GM19240 (cell line): ENCODE results near the gene TPSD1.
"Not testable (repeated sequence)": the region's sequence is repeated elsewhere in the genome, so short reads cannot be mapped to it uniquely, and the experiment has no call there.

ENCODE experiments used
- DNase-seq: peaks from one replicate; pipeline ENCODE4 v3.0.0; 2011; ENCODE audit warnings: low spot score; ENCODE audit not compliant: insufficient read length

Gene TPSD1

DNA sequence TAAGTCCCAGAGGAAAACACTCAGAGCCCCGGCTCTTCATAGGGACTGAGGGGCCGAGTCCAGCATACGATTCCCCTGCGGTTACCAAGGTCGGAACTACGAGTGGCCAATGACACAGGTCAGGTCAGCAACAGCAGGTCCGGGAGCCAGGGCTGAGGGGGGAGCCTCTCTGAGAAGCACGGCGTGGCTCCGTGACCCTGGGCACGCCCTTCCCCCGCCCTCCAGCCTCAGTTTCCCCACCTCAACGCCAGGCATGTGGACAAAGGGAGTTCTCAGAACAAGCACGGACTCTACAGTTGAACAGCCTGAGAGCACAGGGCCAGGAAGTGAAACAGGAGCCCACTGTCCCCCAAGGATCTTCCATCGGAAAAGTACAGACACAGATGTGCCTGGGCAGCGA is 25.6 kb downstream of the TPSD1 start:
- no peak for DNase-seq

DNA sequence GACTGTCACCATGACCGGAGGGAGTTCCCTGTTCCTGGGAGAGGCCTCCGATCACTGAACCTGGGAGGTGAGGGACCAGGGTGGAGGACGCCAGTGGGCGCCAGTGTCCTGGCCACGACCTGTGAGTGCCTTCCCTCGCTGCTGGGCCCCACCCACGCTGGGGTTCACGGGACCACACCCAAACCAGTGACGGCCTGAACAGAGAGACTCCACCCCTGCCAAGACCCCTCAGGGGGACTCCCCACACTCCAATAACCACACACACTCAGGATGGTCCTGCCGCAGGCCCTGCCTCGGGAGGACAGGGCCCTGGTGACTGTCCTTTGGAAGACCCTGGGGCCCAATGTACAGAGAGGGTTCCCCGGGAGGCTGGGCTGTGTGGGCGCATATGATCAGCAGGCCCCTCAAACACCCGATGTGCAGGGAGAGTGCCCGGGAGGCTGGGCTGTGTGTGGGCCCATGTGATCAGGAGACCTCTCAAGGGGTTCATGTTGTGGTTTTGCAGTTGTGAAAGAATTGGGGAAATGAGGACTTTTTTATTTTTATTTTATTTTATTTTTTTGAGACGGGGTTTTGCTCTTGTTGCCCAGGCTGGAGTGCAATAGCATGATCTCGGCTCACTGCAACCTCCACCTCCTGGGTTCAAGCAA is 26.6 kb downstream of the TPSD1 start:
- no peak for DNase-seq

DNA sequence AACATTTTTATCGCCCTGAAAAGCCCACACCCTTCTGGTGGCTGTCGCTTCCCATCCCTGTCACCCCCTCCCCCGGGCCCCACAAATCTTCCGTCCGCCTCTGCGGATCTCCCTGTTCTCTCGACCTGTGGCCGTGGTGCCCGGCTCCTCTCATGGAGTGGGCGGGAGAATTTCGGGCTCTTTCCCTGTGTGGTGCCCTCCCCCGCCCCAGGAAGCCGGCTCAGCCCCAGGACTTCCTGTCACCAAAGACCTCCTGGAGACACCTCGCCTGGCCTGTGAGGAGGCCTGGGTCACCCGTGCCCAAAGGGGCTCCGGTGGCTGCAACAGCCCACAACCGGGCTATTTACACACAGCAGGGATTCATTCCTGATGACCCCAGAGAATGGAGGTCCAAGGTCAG is 27.4 kb downstream of the TPSD1 start:
- DNase-seq: no peak

DNA sequence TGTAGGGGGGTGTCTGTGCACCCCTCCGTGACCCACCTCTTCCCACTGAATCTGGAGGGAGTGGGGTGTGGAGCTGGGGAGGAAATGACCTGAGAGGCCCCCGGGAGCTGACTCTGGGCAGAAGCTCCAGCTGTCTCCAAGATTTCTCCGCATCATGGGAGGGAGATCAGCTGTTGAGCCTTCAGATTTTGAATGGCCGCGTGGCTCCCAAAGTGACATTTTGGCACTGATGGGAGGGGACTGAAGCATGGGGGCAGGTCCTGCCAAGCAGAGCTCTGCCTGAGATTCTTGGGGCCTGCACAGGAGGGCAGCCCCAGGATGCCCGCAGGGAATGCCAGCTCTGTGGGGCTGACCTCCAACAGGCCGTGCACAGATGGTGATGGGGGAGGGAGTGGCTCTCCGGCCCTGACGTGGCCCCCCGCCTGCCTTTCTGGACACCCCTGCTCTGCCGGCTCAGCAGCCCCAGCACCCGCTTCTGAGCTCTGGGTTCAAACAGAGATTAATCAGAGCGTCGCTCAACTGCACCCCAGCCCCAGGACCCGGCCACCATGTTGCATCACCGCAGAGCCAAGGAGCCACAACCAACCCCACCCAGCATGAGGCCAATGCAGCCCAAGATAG is 28.2 kb downstream of the TPSD1 start:
- DNase-seq: no peak

DNA sequence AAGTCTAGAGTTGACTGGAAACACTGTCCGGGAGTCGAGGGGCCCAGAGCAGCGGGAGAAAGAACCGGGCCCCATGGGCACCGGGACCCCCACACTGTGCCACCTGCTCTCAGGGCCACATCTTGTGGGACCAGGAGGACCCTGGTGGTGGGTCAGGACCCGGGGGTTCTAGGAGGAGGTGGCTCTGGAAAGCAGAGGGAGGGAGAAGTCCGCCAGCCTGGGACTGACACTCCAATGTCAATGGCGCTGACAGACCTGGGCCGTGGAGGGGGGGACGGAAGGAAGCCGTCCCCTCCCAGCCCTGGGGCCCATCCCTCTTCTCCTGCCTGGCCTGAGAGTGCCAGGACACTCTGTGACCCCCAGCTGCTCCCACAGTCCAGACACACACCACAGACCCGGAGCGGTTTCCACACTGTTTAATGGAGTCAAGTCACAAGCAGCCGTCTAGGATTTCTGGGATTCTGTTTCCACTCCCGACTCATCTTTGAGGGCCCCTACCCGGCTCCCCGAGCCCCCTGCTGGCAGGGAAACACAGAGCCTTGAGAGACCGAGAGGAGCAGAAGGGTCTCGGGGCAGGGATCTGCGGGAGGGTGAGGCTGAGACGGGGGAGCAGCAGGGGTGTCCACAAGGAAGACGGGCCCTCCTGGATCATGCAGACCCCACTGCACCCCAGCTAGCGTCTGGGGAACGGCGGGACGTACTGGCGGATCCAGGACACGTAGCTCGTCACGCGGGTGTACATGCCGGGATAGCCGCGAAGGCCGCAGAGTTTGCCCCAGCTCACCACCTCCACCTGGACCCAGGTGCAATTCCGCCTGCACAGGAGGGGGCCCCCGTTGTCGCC is 30.0 kb downstream of the TPSD1 start:
- DNase-seq: no peak

DNA sequence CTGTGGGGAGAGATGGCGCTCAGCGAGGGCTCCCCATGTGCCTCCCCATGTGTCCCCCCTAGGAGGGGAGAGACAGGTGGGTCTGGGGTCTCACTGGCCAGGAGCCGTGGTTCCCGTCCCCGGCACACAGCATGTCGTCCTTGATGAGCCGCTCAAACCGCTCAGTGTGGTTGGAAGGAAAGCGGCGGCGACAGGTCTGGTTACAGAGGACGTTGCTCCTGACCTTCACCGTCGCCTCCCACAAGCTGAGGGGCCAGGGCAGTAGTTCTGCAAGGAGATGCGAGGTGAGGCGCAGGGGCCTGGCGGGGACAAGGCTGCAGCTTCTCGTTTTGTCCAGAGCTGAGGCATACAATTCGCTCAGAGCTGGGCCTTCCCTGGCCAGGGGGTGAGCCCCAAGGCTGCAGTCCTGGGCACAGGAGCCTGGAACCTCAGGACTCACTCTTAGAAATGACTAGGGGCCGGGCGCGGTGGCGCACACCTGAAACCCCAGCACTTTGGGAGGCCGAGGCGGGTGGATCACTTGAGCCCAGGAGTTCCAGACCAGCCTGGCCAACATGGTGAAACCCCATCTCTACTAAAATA is 30.7 kb downstream of the TPSD1 start:
- no peak for DNase-seq

DNA sequence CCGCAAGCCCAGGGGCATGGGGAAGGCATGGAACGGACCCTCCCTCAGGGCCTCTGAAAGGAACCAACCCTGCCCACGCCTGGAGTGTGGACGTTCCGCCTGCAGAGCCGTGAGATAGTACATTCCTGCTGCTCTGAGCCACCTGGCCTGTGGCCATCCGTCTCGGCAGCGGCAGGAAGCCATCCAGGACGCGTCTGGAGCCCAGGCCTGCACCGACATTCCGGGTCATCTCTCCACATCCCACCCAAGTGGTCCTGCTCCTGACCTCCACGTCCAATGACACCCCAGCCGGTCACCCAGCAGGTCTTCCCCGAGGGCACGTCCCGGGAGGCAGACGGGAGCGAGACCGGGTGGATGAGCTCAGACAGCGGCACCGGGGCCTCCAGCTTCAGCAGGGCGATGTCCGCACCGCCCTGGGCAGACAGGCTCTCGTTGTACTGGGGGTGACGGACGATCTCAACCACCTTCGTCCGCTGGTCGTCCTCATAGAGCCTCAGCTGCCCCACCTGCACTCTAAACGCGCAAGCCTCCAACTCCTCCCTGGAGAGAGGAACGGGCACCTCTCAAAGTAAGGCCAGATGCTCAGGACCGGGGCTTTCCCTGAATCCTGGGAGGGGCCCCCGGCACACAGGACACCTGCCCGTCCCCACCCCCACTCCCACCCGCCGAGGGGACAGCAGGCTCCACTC is 32.3 kb downstream of the TPSD1 start:
- no peak for DNase-seq

DNA sequence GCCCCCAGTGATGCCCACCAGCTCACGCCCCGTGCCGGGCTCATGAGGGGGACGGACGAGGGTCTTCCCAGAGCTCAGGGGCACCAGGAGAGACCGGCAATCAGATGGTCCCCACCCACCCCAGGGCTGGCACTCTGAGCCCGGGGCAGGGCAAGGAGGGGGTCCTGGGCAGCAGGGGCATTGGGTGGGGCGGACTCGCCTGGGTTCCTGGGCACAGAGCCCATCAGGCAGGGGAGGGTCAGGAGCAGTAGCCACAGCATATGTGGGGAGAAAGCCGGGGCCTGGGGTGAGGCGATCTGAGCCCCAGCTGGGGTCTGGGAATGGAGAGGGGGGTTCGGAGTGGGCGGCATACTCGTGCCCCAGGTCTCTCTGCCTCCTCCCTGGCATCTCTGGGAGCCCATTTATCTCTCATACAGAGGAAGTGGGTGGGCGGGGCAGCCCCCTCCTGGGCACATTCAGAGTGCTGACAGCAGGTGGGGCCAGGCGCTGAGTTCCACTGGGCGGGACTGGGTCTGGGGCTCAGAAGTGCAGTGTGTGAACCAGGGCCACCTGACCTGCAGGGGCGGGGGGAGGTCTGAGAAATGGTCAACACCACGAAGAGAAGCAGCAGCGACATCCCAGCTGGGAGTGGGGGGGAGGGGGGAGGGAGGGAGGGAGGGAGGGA is 33.1 kb downstream of the TPSD1 start:
- DNase-seq: no peak

DNA sequence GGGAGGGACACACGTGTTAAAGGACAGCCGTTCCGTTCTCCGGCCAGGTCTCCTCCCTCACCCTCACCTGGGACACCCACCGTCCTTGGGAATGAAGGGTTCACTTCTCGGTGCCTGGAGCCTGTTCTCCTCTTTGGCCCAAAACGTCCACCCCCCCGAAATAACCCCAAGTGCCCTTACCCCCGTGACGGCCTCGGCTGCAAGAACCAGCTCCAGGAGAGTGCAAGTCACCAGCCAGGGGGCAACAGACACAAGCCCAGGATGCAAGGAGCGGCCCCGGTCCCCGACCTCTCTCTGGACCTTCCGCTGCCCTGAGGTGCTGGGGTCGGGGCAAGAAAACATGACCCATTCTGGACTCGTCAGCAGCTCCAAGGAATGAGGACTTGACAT is 33.6 kb downstream of the TPSD1 start:
- no peak for DNase-seq

DNA sequence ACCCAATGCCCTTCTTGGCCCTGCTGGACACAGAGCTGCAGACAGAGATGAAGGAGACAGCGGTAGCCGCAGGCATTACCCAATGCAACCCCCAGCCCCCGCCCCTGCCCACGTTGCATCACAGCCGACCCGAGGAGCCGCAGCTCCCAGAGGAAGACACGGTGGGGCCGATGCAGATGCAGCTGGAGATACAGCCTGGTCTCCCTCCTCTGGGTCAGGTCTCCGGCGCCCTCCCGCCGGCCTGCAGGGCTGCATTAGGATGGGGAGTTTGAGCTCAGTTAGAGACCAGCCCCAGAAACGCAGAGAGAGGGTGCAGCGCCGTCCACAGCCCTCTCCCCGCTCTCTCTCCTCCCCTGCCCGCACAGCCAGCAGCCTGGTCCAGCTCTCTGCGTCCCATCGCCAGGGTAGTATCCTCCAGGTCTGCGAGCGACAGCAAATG is 34.2 kb downstream of the TPSD1 start:
- no peak for DNase-seq

DNA sequence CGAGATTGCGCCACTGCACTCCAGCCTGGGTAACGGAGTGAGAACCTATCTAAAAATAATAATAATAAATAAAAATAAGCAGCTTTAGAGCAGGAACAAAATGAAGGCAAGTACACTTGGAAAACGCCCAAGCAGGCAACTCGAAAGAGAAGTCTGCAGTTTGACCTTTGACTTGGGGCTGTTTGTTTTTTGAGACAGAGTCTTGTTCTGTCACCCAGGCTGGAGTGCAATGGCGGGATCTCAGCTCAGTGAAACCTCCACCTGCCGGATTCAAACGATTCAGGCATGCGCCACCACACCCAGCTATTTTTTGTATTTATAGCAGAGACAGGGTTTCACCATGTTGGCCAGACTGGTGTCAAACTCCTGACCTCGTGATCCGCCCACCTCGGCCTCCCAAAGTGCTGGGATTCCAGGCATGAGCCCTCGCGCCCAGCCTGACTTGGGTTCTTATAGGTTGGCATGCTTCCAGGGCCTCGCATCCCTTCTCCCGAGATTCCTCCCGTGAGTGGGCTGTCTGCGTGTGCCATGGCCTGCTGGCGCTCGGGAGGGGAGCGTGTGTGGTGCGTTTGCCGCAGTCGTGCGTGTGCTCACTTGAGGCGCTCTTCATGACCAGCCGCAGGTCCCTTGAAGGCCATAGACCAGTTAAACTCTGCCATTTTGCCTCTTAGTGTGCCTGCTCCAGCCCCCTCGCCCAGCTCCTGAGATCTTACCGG is 35.1 kb downstream of the TPSD1 start:
- no peak for DNase-seq

DNA sequence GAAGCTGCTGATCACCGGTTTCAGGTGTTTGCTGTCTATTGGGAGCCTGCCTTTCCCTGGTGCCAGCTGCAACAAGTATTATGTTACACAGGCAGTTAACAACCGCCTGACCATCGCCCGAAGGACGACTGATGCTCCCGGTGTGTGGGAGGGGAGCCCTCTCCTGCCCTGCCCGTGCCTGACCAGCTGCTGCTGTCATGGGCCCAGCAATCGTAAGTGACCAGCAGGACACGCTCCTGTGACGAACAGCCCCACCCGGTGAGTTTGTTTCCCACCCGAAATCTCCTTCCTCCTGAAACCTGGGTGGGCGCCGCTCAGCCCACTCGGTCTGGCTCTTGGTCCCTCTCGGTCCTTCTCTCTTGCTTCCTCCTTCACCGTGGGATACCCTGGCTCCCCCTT is 35.7 kb downstream of the TPSD1 start:
- DNase-seq: no peak

DNA sequence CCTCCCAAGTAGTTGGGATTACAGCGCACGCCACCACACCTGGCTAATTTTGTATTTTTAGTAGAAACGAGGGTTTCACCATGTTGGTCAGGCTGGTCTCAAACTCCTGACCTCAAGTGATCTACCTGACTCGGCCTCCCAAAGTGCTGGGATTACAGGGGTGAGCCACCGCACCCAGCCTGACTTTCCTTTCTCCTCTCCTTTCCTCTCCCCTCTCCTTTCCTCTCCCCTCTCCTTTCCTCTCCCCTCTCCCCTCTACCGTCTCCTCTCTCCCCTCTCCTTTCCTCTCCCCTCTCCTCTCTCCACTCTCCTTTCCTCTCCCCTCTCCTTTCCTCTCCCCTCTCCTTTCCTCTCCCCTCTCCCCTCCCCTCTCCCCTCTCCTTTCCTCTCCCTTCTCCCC is 36.3 kb downstream of the TPSD1 start:
- DNase-seq: not testable (repeated sequence)

DNA sequence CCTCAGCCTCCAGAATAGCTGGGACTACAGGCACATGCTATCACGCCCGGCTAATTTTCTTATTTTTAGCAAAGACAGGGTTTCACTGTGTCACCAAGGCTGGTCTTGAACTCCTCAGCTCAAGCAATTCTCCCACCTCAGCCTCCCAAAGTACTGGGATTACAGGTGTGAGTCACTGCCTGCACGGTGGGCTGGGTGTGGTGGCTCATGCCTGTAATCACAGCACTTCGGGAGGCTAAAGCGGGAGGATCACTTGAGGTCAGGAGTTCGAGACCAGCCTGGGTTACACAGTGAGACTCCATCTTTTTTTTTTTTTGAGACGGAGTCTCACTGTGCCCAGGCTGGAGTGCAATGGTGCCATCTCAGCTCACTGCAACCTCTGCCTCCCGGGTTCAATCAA is 36.9 kb downstream of the TPSD1 start:
- not testable (repeated sequence) for DNase-seq

DNA sequence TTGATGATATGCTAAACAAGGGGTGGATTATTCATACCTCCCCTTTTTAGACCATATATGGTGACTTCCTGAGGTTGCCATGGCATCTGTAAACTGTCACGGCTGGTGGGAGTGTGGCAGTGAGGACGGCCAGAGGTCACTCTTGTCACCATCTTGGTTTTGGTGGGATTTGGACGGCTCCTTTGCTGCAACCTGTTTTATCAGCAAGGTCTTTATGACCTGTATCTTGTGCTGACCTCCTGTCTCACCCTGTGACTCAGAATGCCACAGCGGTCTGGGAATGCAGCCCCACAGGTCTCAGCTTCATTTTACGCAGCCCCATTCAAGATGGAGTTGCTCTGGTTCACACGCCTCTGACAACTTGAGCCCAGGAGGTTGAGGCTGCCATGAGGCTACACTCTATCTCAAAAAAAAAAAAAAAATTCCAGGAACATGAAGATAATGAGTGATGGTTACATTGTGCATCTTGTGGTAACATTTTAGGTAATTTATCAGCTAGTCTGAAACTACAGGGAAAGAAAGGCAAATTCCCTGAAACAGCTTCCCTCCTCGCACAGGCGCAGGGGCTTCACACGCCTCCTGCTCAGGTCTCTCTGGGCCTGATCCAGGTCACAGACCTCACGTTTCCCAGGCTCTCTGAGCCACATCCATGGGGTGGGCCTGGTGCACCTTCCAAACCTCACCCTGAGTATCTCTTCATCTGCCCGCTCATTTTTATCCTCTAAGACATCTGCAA is 38.2 kb downstream of the TPSD1 start:
- DNase-seq: no peak

DNA sequence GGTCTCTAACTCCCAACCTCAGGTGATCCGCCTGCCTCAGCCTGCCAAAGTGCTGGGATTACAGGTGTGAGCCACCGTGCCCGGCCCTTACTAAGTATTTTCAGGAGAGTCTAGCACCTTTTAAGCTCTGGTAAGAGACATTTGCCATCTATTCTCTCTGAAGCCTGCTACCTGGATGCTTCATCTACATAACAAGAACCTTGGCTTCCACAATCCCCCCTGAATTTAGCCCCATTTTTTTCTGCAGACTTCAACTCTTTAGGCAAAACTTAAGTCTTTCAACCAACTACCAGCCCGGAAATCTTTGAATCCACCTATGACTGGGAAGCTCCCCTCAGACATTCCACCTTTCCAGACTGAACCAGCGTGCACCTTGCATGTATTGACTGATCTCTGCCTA is 39.6 kb downstream of the TPSD1 start:
- DNase-seq: no peak

DNA sequence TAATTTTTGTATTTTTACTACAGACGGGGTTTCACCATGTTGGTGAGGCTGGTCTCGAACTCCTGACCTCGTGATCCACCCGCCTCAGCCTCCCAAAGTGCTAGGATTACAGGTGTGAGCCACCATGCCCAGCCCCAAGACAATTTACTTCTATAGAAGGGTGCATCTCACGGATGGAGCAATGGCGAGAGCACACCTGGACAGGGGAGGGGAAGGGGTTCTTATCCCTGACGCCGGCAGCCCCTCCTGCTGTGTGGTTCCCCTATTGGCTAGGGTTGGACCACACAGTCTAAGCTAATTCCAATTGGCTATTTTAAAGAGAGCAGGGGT is 40.8 kb downstream of the TPSD1 start:
- not testable (repeated sequence) for DNase-seq

DNA sequence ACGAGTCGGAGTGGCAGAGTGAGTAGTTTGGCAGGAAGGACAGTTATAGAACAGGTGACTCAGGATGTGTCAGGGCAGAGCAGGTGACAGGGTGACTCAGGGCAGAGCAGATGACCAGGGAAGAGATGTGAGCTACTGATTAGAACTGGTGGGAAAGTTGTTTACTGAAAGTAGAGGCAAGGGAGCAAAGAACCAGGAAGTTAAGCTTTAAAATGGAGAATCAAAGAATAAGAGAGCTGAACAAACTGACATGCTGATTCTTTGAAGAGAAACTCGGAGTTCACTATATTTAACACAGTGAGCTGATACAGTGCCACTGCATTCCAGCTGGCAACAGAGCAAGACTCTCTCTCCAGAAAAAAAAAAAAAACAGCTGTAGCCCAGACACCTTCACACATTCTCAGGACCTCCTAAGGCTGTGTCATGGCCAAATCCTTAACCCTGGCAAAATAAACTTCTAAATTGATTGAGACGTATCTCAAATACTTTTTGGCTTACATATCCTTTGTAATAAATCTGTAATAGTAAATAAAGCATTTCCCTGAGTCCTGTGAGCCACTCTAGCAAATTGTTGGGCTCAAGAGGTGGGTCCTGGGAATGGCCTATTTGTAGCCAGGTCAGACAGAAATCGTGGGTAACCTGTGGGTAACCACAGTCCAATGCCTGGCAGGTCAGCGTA is 41.3 kb downstream of the TPSD1 start:
- DNase-seq: no peak

DNA sequence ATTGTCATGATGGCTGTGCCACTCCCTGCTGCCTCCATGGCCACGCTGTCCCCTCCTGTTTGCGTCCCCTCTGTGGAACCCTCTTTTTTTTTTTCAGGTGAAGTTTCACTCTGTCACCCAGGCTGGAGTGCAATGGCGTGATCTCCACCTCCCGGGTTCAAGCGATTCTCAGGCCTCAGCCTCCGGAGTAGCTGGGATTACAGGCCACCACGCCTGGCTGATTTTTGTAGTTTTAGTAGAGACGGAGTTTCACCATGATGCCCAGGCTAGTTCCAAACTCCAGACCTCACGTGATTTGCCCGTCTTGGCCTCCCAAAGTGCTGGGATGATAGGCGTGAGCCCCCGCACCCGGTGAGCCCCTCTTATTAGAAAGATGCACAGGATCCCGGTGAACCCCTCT is 42.5 kb downstream of the TPSD1 start:
- no peak for DNase-seq
